Measurements from ENCODE around the gene CSRP1.
A peak's percentile ranks its signal among the peaks of the same experiment; 100 is the strongest.

CSRP1 gene

DNA sequence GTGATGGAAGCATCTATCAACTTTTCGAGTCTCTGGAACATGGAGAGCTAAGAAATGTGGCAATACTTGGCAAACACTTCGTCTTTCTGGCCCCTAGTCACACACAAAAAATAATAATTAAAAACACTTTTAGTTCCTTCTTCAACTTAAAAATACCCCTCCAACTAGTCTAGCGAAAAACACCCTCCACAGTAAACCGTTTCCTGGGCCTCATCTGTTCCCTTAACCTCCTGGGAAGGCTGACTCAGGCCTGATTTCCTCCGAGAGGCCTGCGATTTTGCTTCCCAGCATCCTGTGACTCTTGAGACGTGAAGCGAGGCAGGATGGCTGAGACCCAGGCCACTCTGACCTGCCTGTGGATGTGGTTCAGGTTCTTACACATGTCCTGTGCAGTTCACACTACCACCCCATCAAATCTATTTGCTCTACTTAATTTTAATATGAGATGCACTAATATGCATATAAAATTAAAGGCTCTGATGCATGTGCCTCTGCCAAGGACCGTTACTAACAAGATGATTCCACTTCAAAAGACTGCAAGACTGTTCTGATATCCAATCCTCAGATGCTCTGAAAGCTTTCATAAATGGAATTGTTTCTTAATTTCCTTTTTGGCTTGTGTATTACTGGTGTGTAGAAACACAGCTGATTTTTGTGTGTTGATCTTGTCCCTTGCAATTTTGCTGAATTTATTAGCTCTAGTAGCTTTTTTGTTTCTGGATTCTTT lies 35.5 kb upstream of the CSRP1 start:
- DNase-seq (ENCODE audit: low read depth), result no peak
- H3K4me3 ChIP-seq (ENCODE audit: low read depth, low read length), result no peak overlapping the region
- TF ChIP-seq, protein P1, sequence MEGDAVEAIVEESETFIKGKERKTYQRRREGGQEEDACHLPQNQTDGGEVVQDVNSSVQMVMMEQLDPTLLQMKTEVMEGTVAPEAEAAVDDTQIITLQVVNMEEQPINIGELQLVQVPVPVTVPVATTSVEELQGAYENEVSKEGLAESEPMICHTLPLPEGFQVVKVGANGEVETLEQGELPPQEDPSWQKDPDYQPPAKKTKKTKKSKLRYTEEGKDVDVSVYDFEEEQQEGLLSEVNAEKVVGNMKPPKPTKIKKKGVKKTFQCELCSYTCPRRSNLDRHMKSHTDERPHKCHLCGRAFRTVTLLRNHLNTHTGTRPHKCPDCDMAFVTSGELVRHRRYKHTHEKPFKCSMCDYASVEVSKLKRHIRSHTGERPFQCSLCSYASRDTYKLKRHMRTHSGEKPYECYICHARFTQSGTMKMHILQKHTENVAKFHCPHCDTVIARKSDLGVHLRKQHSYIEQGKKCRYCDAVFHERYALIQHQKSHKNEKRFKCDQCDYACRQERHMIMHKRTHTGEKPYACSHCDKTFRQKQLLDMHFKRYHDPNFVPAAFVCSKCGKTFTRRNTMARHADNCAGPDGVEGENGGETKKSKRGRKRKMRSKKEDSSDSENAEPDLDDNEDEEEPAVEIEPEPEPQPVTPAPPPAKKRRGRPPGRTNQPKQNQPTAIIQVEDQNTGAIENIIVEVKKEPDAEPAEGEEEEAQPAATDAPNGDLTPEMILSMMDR (IDR thresholded peaks at IDR 0.05; ENCODE audit: insufficient read depth, low read depth, low read length, missing control alignments), result no peak

DNA sequence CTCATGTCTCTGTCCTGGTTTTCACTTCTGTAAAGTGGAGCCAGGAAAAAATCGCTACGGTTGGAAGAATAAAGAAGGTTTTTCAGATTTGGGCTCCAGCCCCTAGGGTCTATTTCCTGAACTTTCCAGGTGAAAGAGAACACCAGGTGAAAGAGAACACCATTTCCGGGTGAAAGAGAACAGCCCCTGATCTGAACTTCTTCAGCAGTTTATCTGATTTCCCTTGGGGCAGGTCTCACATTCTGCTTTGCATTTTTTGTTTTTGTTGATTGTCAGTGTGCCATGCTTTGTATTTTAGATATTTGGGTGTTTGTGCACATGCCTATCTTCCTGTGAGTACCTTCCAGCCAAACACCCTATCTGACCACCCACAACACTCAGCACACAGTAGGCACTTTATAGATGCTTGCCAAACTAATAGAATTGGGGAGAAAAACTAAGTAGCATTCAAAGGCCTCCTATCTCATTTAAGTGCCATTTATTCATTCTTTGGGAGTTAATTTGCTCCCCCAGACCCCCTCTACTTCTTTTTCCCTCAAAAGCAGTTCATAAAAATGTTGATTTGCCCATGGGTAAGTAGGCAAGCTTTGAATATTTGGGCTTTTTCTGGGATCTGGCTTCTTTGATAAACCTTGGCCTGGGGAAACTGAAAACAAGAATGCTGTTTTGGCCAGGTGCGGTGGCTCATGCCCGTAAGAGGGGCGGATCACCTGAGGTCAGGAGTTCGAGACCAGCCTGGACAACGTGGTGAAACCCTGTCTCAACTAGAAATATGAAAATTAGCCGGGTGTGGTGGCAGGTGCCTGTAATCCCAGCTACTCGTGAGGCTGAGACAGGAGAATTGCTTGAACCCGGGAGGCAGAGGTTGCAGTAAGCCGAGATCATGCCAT lies 34.2 kb upstream of the CSRP1 start:
- TF ChIP-seq, protein P1 (IDR thresholded peaks at IDR 0.05; ENCODE audit: insufficient read depth, low read depth, low read length, missing control alignments), result no peak
- H3K4me3 ChIP-seq (ENCODE audit: low read depth, low read length), result no peak overlapping the region

DNA sequence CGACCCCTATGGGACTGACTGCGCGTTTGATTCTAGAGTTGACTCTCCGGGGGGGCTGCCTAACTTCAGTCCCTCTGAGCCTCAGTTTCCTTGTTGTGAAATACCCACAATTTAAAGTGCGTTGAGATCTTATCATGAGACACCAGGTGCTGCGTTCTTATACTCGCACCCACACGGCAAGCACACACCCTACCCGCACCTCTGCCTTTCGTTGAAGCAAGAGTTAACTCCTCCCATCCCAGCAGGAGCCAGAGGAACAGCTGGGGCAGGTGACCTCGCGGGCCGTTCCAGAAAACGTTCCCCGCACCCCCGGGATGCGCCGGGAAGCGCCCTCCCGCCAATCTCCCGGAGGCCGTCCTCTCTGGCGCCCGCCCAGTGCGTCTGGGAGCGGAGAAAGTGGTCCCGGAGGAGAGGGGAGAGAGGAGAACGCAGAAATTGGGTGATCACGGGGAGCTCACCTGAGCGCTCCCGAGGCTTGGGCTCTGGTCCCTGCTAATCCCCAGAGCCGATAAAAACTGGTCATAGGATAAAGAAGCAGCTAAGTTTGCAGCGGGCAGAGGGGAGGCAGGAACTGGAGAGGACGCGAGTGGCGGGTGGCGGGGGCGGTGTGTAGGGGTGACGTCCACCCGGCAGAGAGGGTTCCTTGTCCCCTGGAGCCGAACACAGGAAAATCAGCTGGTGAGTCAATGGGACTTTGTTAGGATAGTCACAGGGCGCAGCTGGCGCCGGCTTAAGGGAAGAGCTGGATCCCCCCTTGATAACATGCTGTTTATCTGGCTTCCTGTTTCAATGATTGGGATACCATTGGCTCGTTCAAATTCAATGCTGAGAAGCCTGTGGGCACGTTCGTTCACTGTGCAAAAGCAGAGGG lies 32.9 kb upstream of the CSRP1 start:
- no peak for DNase-seq (ENCODE audit: low read depth)
- TF ChIP-seq, protein P1 (IDR thresholded peaks at IDR 0.05; ENCODE audit: insufficient read depth, low read depth, low read length, missing control alignments), result no peak
- H3K4me3 ChIP-seq (ENCODE audit: low read depth, low read length), result no peak overlapping the region

More for the DNA sequence above, 34.2 kb upstream of the CSRP1 start:
- DNase-seq (ENCODE audit: low read depth), result no peak

DNA sequence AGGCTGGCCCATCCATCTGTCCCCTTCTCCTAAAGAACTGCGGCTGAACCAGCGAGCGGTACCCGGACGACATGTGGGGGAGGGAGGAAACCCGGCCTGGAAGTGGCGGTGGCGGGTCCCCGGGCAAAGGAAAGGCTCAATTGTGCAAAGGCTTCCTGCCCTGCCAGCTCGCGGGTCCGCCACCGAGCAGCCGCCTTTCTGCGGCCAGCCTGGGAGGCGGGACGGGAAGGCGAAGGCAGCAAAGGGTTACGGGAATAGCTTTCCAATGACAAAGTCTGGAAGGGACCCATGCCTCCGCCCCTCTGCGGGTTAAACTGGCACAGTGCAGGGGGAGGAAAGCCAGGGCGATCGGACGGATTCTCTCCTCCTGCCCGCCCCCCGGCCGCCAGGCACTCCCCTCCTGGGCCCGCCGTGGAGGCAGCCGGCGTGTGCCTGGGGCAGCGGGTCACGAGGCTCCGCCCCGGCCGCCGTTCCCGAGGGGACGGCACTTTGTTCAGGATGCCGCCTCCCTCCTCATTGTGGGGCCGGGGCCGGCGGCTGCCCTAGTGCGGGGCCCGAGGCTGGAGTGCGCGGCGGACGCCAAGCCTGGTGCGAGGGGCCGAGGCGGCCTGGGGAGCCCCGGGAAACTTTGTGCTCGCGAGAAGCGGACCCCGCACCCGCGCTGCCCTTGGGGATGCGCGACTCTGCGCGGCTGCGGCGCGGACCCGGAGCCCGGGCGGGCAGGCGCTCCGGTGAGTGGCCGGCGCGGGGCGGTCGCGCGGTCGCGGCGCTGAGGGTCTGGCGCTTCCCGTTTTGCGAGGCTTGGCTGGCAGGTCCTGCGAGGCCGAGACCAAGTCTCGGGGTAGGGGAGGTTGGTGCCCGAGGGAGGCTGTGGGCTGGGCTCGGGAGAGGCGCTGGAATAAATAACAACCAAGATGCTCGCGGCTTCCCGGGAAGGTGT lies 32.0 kb upstream of the CSRP1 start, which contains the start of gene NAV1:
Gene NAV1 (plus strand): TSS at position 516 of the 940 bp plus-strand sequence. CDS start 83,758 bp downstream, outside the sequence.
- TF ChIP-seq, protein P1 (IDR thresholded peaks at IDR 0.05; ENCODE audit: insufficient read depth, low read depth, low read length, missing control alignments), result no peak
- H3K4me3 ChIP-seq (ENCODE audit: low read depth, low read length), result peak within 1 kb of the TSS; percentile 38
- no peak for DNase-seq (ENCODE audit: low read depth)

DNA sequence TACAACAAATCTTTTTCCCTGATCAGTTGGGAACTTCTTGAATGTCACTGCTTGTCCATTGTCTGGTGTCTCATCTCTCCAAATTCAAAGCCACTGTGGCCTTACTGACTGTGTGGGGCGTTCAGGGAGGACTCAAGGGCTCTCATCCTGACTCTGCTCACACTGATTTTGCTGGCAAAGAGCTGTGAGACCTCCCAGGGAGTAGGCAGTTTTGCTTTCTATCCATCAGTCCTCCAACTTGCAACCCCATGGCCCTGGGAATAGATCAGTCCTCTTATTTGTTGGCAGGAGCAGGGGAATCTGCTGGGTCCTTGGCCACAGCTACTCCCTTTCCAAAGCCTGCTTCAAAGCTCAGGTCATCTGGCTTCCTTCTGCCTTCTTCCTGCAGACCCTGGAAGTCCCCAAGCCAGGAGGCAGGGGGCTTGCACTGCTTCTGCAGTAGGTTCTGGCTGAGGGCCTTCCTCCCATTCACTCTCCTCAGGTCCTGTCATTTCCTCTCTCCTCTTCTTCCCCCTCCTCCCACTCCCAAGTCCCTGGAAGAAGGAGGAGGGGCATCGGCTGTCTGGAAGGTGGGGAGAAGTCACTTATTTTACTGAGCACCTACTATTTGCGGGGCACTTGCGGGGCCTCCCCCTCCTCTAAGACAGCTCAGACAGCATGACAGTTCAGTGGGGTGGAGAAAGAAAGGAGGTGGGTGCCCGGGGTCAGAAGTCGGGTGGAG lies 31.1 kb upstream of the CSRP1 start:
- TF ChIP-seq, protein P1 (IDR thresholded peaks at IDR 0.05; ENCODE audit: insufficient read depth, low read depth, low read length, missing control alignments), result no peak
- DNase-seq (ENCODE audit: low read depth), result no peak
- no peak overlapping the region for H3K4me3 ChIP-seq (ENCODE audit: low read depth, low read length)

Data from GM12865 (cell line).